Osteoblast (primary cell): Measurements from ENCODE around the gene SAC3D1. TPM values are rescaled to one million over a fixed set of nuclear protein-coding genes. Genes with fewer than 3 reads are reported as not detected.

ENCODE experiments used
- DNase-seq: peaks from one replicate; pipeline ENCODE4 v3.0.0; 2011; ENCODE audit warnings: low spot score, mixed read lengths; ENCODE audit not compliant: insufficient read length; ENCODE audit errors: missing footprints
- H2AFZ ChIP-seq: 2 replicates; pipeline ENCODE4 v1.6.0; 2011; ENCODE audit warnings: mild to moderate bottlenecking, low read length
- H3K27ac ChIP-seq: 2 replicates; pipeline ENCODE4 v1.5.1; 2011; ENCODE audit warnings: mild to moderate bottlenecking, low read depth, low read length, moderate library complexity
- H3K27me3 ChIP-seq: 2 replicates; pipeline ENCODE4 v1.6.0; 2012; ENCODE audit warnings: mild to moderate bottlenecking, control low read depth, inconsistent platforms, low read length, moderate library complexity; ENCODE audit not compliant: insufficient read depth
- H3K36me3 ChIP-seq: 2 replicates; pipeline ENCODE4 v1.5.1; 2011; ENCODE audit warnings: mild to moderate bottlenecking, low read length, control low read depth, moderate library complexity; ENCODE audit not compliant: insufficient read depth
- H3K4me1 ChIP-seq: 2 replicates; pipeline ENCODE4 v1.5.1; 2011; ENCODE audit warnings: mild to moderate bottlenecking, low read length, control low read depth, moderate library complexity; ENCODE audit not compliant: insufficient read depth
- H3K4me2 ChIP-seq: 2 replicates; pipeline ENCODE4 v1.6.0; 2011; ENCODE audit warnings: mild to moderate bottlenecking, low read length; ENCODE audit not compliant: insufficient read depth
- H3K4me3 ChIP-seq: fragments of 200-600 bp; sonication (generic); 3 replicates; pipeline ENCODE4 v1.5.1; 2012; ENCODE audit warnings: mild to moderate bottlenecking, low read length, inconsistent platforms; ENCODE audit not compliant: insufficient read depth
- H3K79me2 ChIP-seq: 2 replicates; pipeline ENCODE4 v1.6.0; 2012; ENCODE audit warnings: mild to moderate bottlenecking, low read length, control low read depth, inconsistent platforms; ENCODE audit not compliant: insufficient read depth
- H3K9me3 ChIP-seq: 2 replicates; pipeline ENCODE4 v1.5.1; 2011; ENCODE audit warnings: low read depth, low read length, control low read depth
- H4K20me1 ChIP-seq: 2 replicates; pipeline ENCODE4 v1.6.0; 2012; ENCODE audit warnings: mild to moderate bottlenecking, low read length, control low read depth; ENCODE audit not compliant: insufficient read depth
- CTCF ChIP-seq: IDR thresholded peaks from 2 replicates; pipeline ENCODE4 v1.5.1; 2011; ENCODE audit warnings: mild to moderate bottlenecking, low read depth, low read length, moderate library complexity; ENCODE audit errors: extremely low read depth
- total RNA-seq: library from RNA; depleted of rRNA; stranded (reverse); fragments of >200 nt; gene quantifications from 2 replicates; pipeline ENCODE4 v1.2.3, GENCODE V29; 2012

The SAC3D1 gene
- total RNA-seq, 1 donor, result 7.6 TPM

DNA sequence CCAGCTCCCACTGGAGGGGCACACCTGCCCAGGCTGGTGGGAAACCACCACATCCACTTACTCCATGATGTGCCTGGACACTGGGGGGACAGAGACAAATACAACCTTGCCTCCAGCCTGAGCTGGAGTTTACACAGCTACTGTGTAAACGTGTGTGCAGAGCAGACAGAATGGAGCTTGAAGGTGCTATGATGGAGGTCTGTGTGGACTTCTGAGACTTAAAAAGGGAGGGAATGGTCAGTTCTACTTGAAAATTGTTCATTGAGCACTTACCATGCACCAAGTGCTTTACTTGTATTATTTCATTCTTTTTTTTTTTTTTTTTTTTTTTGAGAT is 31.6 kb downstream of the SAC3D1 start:
- H3K27me3 ChIP-seq, result no peaks in the 10 kb centered on the region
- H3K4me3 ChIP-seq, result no peak overlapping the region
- no peak overlapping the region for H2AFZ ChIP-seq
- H4K20me1 ChIP-seq, result no peaks in the 10 kb centered on the region
- peaks cover 2% of the 10 kb centered on the region for H3K79me2 ChIP-seq
- DNase-seq, result peak; percentile 32
- no peak overlapping the region for H3K4me2 ChIP-seq
- H3K4me1 ChIP-seq, result no peaks in the 10 kb centered on the region
- no peak overlapping the region for H3K27ac ChIP-seq
- no peaks in the 10 kb centered on the region for H3K9me3 ChIP-seq
- TF ChIP-seq CTCF, result no peak
- H3K36me3 ChIP-seq, result no peaks in the 10 kb centered on the region

GRCh38 chr11:65077451-65077850 is 36.4 kb downstream of the SAC3D1 start:
- Histone ChIP-seq H3K9me3 (no peaks in the 10 kb centered on the region), H3K79me2 (peaks cover 37% of the 10 kb centered on the region), H3K36me3 (peaks cover 12% of the 10 kb centered on the region), H3K4me3 (no peak overlapping the region), H4K20me1 (no peaks in the 10 kb centered on the region), H2AFZ (peak overlapping the region; percentile 29), H3K4me1 (no peaks in the 10 kb centered on the region), H3K27me3 (no peaks in the 10 kb centered on the region), H3K27ac (no peak overlapping the region), H3K4me2 (no peak overlapping the region)
- peak; percentile 48 for DNase-seq
- no peak for TF ChIP-seq CTCF

GRCh38 chr11:65078151-65078550 is 37.1 kb downstream of the SAC3D1 start:
- Histone ChIP-seq H4K20me1 (no peaks in the 10 kb centered on the region), H3K4me1 (peaks cover 6% of the 10 kb centered on the region), H3K4me2 (no peak overlapping the region), H3K79me2 (peaks cover 44% of the 10 kb centered on the region), H3K27ac (no peak overlapping the region), H3K9me3 (no peaks in the 10 kb centered on the region), H3K36me3 (peaks cover 12% of the 10 kb centered on the region), H3K4me3 (no peak overlapping the region), H2AFZ (peak overlapping the region; percentile 56), H3K27me3 (no peaks in the 10 kb centered on the region)
- peak; percentile 48 for TF ChIP-seq CTCF
- peak; percentile 84 for DNase-seq

DNA sequence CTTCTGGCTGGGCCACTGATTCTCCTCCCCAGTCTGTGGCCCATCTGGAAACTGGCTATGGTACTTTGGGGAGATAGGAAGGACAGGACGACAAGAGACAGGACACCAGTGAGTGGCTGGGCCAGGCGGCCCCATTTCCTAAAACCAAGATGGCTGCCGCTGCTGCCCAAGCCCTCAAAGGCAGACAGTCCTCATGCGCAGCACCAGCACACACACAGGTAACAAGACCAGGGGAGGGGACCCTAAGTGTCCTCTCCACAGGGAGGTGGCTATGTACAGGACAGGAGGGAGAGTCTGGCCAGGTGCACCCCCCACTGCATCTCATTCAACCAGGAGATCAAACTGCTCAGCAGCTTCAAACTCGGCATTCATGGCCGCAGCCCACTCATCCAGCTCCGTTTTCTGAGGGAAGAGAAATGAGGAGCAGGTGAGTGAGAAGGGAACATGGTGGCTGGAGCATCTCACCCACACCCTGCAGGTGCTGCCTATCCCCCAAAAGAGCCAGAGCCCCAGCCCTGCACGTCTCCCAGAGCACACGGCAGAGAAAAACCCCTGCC is 37.9 kb downstream of the SAC3D1 start:
- peaks cover 51% of the 10 kb centered on the region for H3K79me2 ChIP-seq

More for the DNA sequence above, 37.9 kb downstream of the SAC3D1 start:
- Histone ChIP-seq H4K20me1 (no peaks in the 10 kb centered on the region), H3K4me3 (no peak overlapping the region), H3K36me3 (peaks cover 12% of the 10 kb centered on the region), H3K27me3 (no peaks in the 10 kb centered on the region), H3K4me2 (no peak overlapping the region), H3K27ac (no peak overlapping the region), H3K4me1 (peaks cover 10% of the 10 kb centered on the region), H3K9me3 (no peaks in the 10 kb centered on the region), H2AFZ (peak overlapping the region; percentile 56)
- peak; percentile 58 for DNase-seq
- TF ChIP-seq CTCF, result no peak
